H7 (cell line): Measurements from ENCODE around the gene ANKH. TPM values are rescaled to one million over a fixed set of nuclear protein-coding genes. Genes with fewer than 3 reads are reported as not detected.

ENCODE experiments used
- DNase-seq: peaks from one replicate; pipeline ENCODE4 v3.0.0; 2012
- H3K27me3 ChIP-seq: 2 replicates; pipeline ENCODE4 v1.6.0; 2011; ENCODE audit warnings: mild to moderate bottlenecking, low read length; ENCODE audit not compliant: control insufficient read depth, insufficient read depth
- H3K36me3 ChIP-seq: replicated peaks from 2 replicates; pipeline ENCODE4 v1.5.1; 2011; ENCODE audit warnings: low read length; ENCODE audit not compliant: control insufficient read depth, insufficient read depth
- H3K4me3 ChIP-seq: 2 replicates; pipeline ENCODE4 v1.5.1; 2011; ENCODE audit warnings: low read depth, mild to moderate bottlenecking, control low read depth, low read length, moderate library complexity; ENCODE audit not compliant: insufficient read depth
- total RNA-seq: library from RNA; depleted of rRNA; stranded (reverse); fragments of >200 nt; shearing (Covaris generic); gene quantifications from 2 replicates; pipeline ENCODE4 v1.2.3, GENCODE V29; 2014

ANKH gene
- total RNA-seq, 1 experiment from 2014 or later = 6.5 TPM

DNA sequence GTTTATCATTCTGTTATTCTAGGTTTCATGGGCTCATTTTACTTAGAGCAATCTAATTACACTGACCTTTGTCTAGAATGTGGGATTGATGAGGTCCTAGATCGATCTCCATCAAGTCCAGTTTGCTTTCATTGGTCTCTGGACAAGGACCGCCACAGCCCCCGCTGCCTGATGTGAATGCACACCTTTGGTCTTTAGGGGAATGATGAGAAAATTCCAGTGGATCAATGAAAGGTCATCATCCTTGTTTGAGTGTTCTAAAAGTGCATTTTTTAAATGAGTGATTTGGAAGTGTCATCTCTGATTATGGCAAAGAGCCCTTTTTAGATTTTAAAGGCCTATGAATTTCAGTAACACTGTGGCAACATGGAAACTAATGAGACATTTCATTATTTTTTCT lies 2.2 kb upstream of the ANKH start:
- Histone ChIP-seq H3K36me3 (no peaks in the 10 kb centered on the region), H3K27me3 (peaks cover 43% of the 10 kb centered on the region), H3K4me3 (no peak overlapping the region)
- no peak for DNase-seq

DNA sequence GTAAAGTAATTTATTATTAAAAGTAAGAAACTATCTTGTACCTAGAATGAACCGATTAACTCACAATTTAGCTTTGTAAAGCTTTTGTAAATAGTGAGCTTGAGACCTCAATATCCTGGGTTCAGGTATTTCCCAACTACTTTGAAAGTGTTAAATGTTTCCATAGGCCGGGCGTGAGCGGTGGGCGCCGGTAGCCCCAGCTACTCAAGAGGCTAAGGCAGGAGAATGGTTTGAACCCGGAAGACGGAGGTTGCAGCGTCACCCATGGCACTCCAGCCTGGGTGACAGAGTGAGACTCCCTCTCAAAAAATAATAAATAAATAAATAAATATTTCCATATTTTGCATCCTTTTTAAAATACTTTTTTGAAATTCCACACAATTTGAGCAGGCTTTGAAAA lies 1.5 kb upstream of the ANKH start:
- H3K27me3 ChIP-seq = peaks cover 43% of the 10 kb centered on the region
- H3K4me3 ChIP-seq = no peak overlapping the region; the same call in 1 of the 2 replicates
- H3K36me3 ChIP-seq = no peaks in the 10 kb centered on the region
- DNase-seq = no peak

DNA sequence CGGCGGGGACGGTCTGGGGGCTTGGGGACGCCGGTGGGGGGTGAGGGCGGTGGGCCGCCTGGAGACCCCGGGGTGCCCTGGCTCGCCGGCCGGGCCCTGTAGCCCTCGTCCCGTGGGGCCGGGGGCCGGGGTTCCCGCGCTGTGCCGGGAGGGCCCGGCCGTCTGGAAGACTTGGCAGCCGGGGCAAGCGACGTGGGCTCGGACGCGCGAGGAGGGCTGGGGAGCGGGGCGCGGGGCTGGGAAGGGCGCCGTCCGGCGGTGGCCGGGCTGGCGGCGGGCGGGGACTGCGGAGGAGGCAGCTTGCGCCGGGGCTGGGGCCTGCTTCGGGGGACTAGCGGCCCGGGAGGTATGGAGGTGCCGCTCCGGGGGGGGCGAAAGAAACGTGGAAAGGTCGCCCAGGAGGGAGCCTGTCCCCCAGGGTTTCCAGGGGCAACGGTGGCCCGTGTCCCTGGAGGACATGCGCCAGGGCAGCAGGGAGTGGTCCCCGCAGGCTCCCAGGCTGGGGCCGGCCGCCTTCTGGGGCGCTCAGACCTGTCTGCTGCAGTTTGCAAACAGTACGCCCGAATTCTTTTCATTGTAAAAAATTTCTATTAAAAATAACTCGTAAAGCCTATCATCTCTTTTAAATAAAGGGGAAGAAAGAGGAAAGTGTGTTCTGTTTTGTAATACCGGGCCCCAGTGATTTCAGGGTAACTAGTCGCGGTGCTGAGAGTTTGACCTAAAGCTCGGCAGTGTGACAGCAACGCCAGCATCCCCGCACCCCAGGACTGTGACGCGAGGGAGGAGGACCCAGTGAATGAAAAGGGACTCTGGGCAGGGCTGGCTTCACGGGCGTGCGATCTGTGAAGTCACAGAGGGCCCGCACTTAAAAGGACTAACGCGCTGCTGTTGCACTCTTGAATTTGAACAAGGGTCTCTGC lies 752 bp upstream of the ANKH start:
- DNase-seq = peak; percentile 73
- H3K27me3 ChIP-seq = peaks cover 43% of the 10 kb centered on the region
- H3K4me3 ChIP-seq = peak overlapping the region; percentile 57
- no peaks in the 10 kb centered on the region for H3K36me3 ChIP-seq

GRCh38 chr5:14870337-14871213 lies 1.0 kb downstream of the ANKH start:
- peak; percentile 46 for DNase-seq
- peaks cover 43% of the 10 kb centered on the region for H3K27me3 ChIP-seq
- H3K36me3 ChIP-seq = no peaks in the 10 kb centered on the region
- peak overlapping the region; percentile 63 for H3K4me3 ChIP-seq

- no peak for DNase-seq
- peaks cover 43% of the 10 kb centered on the region for H3K27me3 ChIP-seq
- H3K4me3 ChIP-seq = no peak overlapping the region
- H3K36me3 ChIP-seq = no peaks in the 10 kb centered on the region
These were observed 1.9 kb downstream of the ANKH start for GRCh38 chr5:14869668-14870164.

DNA sequence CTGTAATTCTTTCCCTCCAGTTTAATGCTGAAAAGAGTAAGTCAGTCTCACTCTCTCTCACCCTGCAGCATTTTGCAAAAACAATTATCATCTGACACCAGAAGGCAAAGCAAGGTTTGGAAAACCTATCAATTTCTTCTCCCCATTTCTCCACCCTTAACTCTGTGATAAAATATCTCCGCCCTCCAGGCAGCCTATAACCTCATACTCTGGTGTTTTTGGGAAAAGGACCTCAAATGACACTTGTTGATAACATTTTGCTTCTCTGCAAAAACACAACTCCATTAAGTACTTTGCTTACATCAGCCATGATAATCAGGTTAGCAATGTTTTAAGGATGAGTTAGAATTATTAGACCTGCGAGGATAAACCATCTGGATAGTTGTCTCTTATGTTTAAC lies 2.3 kb downstream of the ANKH start:
- no peak overlapping the region for H3K4me3 ChIP-seq
- H3K27me3 ChIP-seq = peaks cover 41% of the 10 kb centered on the region
- H3K36me3 ChIP-seq = no peaks in the 10 kb centered on the region
- DNase-seq = no peak

- no peak overlapping the region for H3K4me3 ChIP-seq
These were observed 2.8 kb downstream of the ANKH start for GRCh38 chr5:14868771-14869170.

GRCh38 chr5:14864181-14864812 lies 7.3 kb downstream of the ANKH start:
- Histone ChIP-seq H3K27me3 (peaks cover 5% of the 10 kb centered on the region; the same call in 1 of the 2 replicates), H3K4me3 (no peak overlapping the region), H3K36me3 (no peaks in the 10 kb centered on the region)
- DNase-seq = no peak

More at GRCh38 chr5:14868771-14869170, 2.8 kb downstream of the ANKH start:
- DNase-seq = no peak
- Histone ChIP-seq H3K36me3 (no peaks in the 10 kb centered on the region), H3K27me3 (peaks cover 39% of the 10 kb centered on the region)

DNA sequence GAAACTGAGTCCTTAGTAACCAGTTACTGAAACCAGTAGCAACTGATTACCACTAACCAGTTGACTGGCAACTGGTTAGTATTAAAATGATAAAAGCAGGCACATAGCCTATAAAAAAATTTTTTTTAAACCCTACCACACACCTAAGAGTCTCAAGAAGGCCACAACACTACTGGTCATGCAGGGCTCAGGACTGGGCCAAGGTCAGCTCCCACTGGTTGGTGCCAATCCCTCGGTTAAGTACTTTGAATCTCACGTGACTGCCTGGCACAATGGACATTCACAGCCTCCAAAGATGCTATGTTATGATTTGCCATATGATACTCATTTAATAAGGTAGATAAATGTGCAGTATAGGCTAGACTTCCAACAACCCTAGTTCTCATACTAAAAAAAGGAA lies 8.5 kb downstream of the ANKH start:
- Histone ChIP-seq H3K36me3 (no peaks in the 10 kb centered on the region), H3K27me3 (no peaks in the 10 kb centered on the region), H3K4me3 (no peak overlapping the region)
- no peak for DNase-seq

GRCh38 chr5:14861123-14861765 lies 10.3 kb downstream of the ANKH start:
- Histone ChIP-seq H3K27me3 (no peaks in the 10 kb centered on the region), H3K4me3 (no peak overlapping the region), H3K36me3 (no peaks in the 10 kb centered on the region)
- DNase-seq = no peak

DNA sequence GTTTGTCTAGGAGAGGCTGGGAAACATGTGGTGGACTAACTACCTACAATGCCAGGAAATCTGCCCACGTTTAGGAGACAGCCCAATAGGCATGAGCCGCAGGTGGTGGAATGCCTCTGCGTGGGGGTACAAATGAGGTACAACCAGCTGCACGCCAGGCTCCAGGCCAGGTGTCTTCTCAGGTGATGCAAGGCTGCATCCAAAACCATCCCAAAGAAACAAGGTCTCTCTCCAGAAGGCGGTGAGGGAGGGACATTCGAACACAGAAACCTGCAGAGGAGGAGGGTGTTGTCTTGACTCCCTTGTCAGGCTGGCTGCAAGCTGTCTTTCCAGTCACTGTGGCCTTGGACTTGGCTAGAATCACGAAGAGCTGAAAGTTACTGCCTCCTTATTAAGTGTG lies 11.6 kb downstream of the ANKH start:
- Histone ChIP-seq H3K36me3 (no peaks in the 10 kb centered on the region), H3K4me3 (no peak overlapping the region), H3K27me3 (no peaks in the 10 kb centered on the region)
- no peak for DNase-seq

DNA sequence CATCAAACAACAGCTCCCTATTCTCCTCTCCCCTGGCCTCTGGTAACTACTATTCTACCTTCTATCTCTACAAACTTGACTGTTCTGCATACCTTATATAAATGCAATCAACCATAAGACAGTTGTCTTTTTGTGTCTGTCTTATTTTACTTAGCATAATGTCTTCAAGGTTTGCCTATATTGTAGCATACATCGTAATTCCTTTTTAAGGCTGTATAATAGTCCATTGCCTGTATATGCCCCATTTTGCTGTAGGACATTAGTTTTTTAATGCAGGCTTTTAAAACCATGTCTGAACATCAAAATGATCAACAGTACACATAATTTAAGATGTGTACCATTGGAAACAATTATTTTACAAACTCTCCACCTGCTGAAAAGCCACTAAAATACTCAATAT lies 12.4 kb downstream of the ANKH start:
- H3K27me3 ChIP-seq = no peaks in the 10 kb centered on the region
- no peak overlapping the region for H3K4me3 ChIP-seq
- no peak for DNase-seq
- H3K36me3 ChIP-seq = no peaks in the 10 kb centered on the region

GRCh38 chr5:14855366-14855765 lies 16.2 kb downstream of the ANKH start:
- no peaks in the 10 kb centered on the region for H3K27me3 ChIP-seq
- no peak overlapping the region for H3K4me3 ChIP-seq

DNA sequence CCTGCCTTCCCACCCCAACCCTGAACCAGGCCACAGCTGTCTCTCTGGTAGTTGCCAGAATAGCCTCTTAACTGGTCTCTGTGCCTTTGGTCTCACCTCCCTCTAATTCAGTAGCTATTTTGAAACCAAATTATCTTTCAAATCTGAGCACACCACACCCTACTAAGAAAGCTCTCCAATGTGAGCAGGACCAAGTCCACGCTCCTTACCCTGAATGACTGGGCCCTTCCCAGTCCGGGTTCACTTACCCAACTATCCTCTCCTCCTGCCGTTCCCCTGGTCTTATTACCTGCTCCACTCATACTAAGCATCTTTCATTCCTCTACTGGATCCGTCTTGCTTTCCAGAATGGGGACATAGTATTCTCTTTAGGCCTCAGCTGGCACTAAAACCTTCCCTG lies 16.8 kb downstream of the ANKH start:
- no peaks in the 10 kb centered on the region for H3K36me3 ChIP-seq

More at GRCh38 chr5:14855366-14855765, 16.2 kb downstream of the ANKH start:
- DNase-seq = no peak
- no peaks in the 10 kb centered on the region for H3K36me3 ChIP-seq

More for the DNA sequence above, 16.8 kb downstream of the ANKH start:
- Histone ChIP-seq H3K4me3 (no peak overlapping the region), H3K27me3 (no peaks in the 10 kb centered on the region)
- DNase-seq = no peak
